IPS-11a (cell line): ENCODE measurements around the gene ZNF865.

Source experiments
- H3K4me3 ChIP-seq: one replicate; pipeline ENCODE4 v1.5.1; 2013; ENCODE audit warnings: low read depth, low read length, control low read depth

The ZNF865 gene

GRCh38 chr19:55603581-55604292, 1.7 kb upstream of the ZNF865 start:
- no peak overlapping the region for H3K4me3 ChIP-seq

GRCh38 chr19:55605207-55605636, 225 bp upstream of the ZNF865 start:
- H3K4me3 ChIP-seq = peak overlapping the region; percentile 10

GRCh38 chr19:55606471-55606787, 982 bp downstream of the ZNF865 start:
- peak overlapping the region; percentile 14 for H3K4me3 ChIP-seq

GRCh38 chr19:55606817-55607216, 1.4 kb downstream of the ZNF865 start:
- no peak overlapping the region for H3K4me3 ChIP-seq

GRCh38 chr19:55609326-55609725, 3.9 kb downstream of the ZNF865 start:
- no peak overlapping the region for H3K4me3 ChIP-seq

- no peak overlapping the region for H3K4me3 ChIP-seq
Observed at GRCh38 chr19:55611300-55611982, 6.0 kb downstream of the ZNF865 start.

- H3K4me3 ChIP-seq = no peak overlapping the region
Observed at GRCh38 chr19:55611983-55612645, 6.7 kb downstream of the ZNF865 start.

GRCh38 chr19:55613396-55613795, 7.9 kb downstream of the ZNF865 start:
- no peak overlapping the region for H3K4me3 ChIP-seq

- no peak overlapping the region for H3K4me3 ChIP-seq
Observed at GRCh38 chr19:55613930-55614710, 8.7 kb downstream of the ZNF865 start.

- H3K4me3 ChIP-seq = no peak overlapping the region
Observed at GRCh38 chr19:55614711-55615542, 9.5 kb downstream of the ZNF865 start.

- no peak overlapping the region for H3K4me3 ChIP-seq
Observed at GRCh38 chr19:55615543-55616394, 10.3 kb downstream of the ZNF865 start.

- H3K4me3 ChIP-seq = no peak overlapping the region
Observed at GRCh38 chr19:55616395-55616875, 11.0 kb downstream of the ZNF865 start.

- no peak overlapping the region for H3K4me3 ChIP-seq
Observed at GRCh38 chr19:55617426-55617825, 12.0 kb downstream of the ZNF865 start.

- H3K4me3 ChIP-seq = no peak overlapping the region
Observed at GRCh38 chr19:55618426-55618825, 13.0 kb downstream of the ZNF865 start.

- no peak overlapping the region for H3K4me3 ChIP-seq
Observed at GRCh38 chr19:55619286-55619685, 13.8 kb downstream of the ZNF865 start.

GRCh38 chr19:55620410-55621204, 15.2 kb downstream of the ZNF865 start:
- no peak overlapping the region for H3K4me3 ChIP-seq

GRCh38 chr19:55621205-55621672, 15.8 kb downstream of the ZNF865 start:
- no peak overlapping the region for H3K4me3 ChIP-seq

GRCh38 chr19:55621673-55622231, 16.3 kb downstream of the ZNF865 start:
- no peak overlapping the region for H3K4me3 ChIP-seq
